Measurements from ENCODE around the gene SLC11A2. TPM values are rescaled to one million over a fixed set of nuclear protein-coding genes. Genes with fewer than 3 reads are reported as not detected.

Gene SLC11A2
- total RNA-seq, 1 experiment from 2014 or later = 47.9 TPM

DNA sequence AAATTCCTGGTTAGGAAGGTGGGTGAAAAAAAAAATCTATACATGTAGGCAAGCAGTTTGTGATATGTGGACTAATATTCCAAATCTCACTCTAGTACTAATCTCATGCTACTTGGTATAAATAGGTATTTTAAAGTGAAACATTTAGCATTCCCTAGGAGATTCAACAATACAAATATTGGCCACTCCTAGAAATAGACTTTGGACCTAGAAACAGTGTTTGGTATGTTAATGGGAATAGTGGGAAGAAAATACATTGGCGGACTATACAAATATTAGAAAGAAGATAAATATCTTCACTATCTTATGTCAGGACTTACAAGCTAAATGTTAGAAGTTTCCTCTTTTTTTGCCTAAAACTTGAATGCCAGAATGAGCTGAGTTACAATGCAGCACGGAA, 45.6 kb downstream of the SLC11A2 start:
- WGBS (ENCODE audit: extremely low coverage, insufficient read length, low lambda C conversion rate) = no CpG with 5 or more reads among the region's 2 CpGs

More for the DNA sequence above, 45.6 kb downstream of the SLC11A2 start:
- Mint-ChIP-seq H3K4me3 (no peak overlapping the region), H3K36me3 (ENCODE audit: insufficient read depth in 1 of 3, low read depth in 3 of 3) (peaks cover 2 to 7% (median 5%) of the 10 kb centered on the region in 3 experiments; a peak in 6 of 7 replicates), H3K9me3 (peaks cover 3 to 5% of the 10 kb centered on the region in 2 experiments; a peak in 3 of 5 replicates), H3K27ac (no peak overlapping the region; a peak in 1 of 7 replicates), H3K4me1 (peaks cover 2 to 7% of the 10 kb centered on the region in 2 experiments), H3K27me3 (ENCODE audit: low read depth) (no peaks in the 10 kb centered on the region)
- no peaks in the 10 kb centered on the region for H3K27me3 ChIP-seq (ENCODE audit: insufficient read depth, low read length)
- no peak overlapping the region for H3K23ac ChIP-seq (ENCODE audit: insufficient read length, low read depth, low read length)
- no peak overlapping the region for H2BK120ac ChIP-seq (ENCODE audit: low read depth, low read length, poor library complexity, severe bottlenecking)
- H3K4ac ChIP-seq (ENCODE audit: low read depth, low read length) = no peak overlapping the region
- H2BK15ac ChIP-seq (ENCODE audit: low read depth, low read length) = no peak overlapping the region
- H3K79me2 ChIP-seq (ENCODE audit: insufficient read depth, low read length) = no peaks in the 10 kb centered on the region
- H3K27ac ChIP-seq (ENCODE audit: insufficient read length, low read depth, low read length) = no peak overlapping the region
- no peak overlapping the region for H3K4me2 ChIP-seq (ENCODE audit: insufficient read depth, insufficient read length, low read length)
- no peak overlapping the region for H4K5ac ChIP-seq (ENCODE audit: insufficient read length, low read depth, low read length)
- H3K9ac ChIP-seq (ENCODE audit: extremely low read depth, insufficient read length, low read length) = no peak overlapping the region
- no peak overlapping the region for H2BK5ac ChIP-seq (ENCODE audit: insufficient read length, low read length)
- no peaks in the 10 kb centered on the region for H3K79me1 ChIP-seq (ENCODE audit: insufficient read depth, low read depth, low read length, poor library complexity, severe bottlenecking)
- no peak for DNase-seq
- no peak overlapping the region for H3K56ac ChIP-seq (ENCODE audit: insufficient read length, low read depth, low read length)
- H3K23me2 ChIP-seq (ENCODE audit: insufficient read length, low read depth, low read length, poor library complexity, severe bottlenecking) = no peaks in the 10 kb centered on the region
- no peaks in the 10 kb centered on the region for H3K4me1 ChIP-seq (ENCODE audit: insufficient read depth, low read length)
- no peak overlapping the region for H3K18ac ChIP-seq (ENCODE audit: insufficient read length, low read depth, low read length)
- H2AFZ ChIP-seq (ENCODE audit: low read length) = no peak overlapping the region
- no peak overlapping the region for H3K14ac ChIP-seq (ENCODE audit: insufficient read depth, low read length)
- no peak overlapping the region for H4K91ac ChIP-seq (ENCODE audit: insufficient read length, low read depth, low read length)
- H2BK20ac ChIP-seq (ENCODE audit: low read depth, low read length, poor library complexity, severe bottlenecking) = no peak overlapping the region
- no peak overlapping the region for H3T11ph ChIP-seq (ENCODE audit: low read length)
- no peak overlapping the region for H2BK12ac ChIP-seq (ENCODE audit: insufficient read length, low read depth, low read length)
- H3K9me3 ChIP-seq (ENCODE audit: control insufficient read depth, low read depth, low read length) = no peaks in the 10 kb centered on the region
- H2AK5ac ChIP-seq (ENCODE audit: insufficient read length, low read length) = no peak overlapping the region
- H4K8ac ChIP-seq (replicated peaks; ENCODE audit: insufficient read length, low read depth, low read length) = no peak overlapping the region
- TF ChIP-seq, protein P1, sequence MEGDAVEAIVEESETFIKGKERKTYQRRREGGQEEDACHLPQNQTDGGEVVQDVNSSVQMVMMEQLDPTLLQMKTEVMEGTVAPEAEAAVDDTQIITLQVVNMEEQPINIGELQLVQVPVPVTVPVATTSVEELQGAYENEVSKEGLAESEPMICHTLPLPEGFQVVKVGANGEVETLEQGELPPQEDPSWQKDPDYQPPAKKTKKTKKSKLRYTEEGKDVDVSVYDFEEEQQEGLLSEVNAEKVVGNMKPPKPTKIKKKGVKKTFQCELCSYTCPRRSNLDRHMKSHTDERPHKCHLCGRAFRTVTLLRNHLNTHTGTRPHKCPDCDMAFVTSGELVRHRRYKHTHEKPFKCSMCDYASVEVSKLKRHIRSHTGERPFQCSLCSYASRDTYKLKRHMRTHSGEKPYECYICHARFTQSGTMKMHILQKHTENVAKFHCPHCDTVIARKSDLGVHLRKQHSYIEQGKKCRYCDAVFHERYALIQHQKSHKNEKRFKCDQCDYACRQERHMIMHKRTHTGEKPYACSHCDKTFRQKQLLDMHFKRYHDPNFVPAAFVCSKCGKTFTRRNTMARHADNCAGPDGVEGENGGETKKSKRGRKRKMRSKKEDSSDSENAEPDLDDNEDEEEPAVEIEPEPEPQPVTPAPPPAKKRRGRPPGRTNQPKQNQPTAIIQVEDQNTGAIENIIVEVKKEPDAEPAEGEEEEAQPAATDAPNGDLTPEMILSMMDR (conservative IDR thresholded peaks at IDR 0.05) = no peak
- H4K20me1 ChIP-seq (ENCODE audit: control insufficient read depth, insufficient read depth, insufficient read length) = no peaks in the 10 kb centered on the region

Measured in H9 (cell line).